Thyroid gland (tissue), 4 donors: ENCODE measurements around the gene KCTD8.

ENCODE experiments used
- POLR2A ChIP-seq, 2 donors: fragments of 450-650 bp; IDR thresholded peaks; one replicate each; pipeline ENCODE4 v1.6.1; 2017; ENCODE audit warnings: antibody characterized with exemption in 2 of 2, mild to moderate bottlenecking in 2 of 2, moderate library complexity in 1 of 2
- TF ChIP-seq, protein P1 (sequence below), 6 experiments: fragments of 200-600 bp in 3 of 6; fragments of 450-650 bp in 3 of 6; sonication (generic) in 3 of 6; IDR thresholded peaks; one replicate each; pipeline ENCODE4 v1.5.1; 2016 to 2019; ENCODE audit warnings: antibody characterized with exemption in 6 of 6, mild to moderate bottlenecking in 2 of 6, inconsistent platforms in 1 of 6, moderate library complexity in 1 of 6

DNA sequence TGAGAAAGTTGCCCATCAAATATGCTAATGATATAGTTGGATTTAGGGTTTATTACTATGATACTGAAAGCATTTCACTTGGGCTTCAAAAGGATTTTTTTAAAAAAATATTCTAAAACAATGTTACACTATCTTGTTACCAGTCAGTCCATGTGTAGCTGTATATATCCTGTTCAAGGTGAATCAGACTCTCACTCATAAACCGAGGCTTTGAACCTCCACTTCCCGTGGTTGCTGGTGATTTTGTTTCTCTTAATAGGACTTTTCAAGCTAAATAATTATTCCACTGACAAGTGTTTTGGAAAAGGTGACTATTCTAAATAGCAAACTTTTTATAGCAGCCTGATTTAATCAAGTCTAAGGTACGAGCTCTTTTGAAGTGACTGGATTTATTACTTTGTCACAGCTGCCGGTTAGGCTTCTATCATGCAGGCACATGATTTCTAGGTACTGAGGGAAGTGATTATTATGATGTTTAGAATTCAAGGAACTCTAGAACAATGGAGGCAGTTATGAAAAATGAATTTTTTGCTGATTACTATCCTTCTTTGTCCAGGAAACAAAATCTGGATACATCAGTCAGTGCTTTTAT is 287.7 kb downstream of the KCTD8 start:
- TF ChIP-seq, protein P1, sequence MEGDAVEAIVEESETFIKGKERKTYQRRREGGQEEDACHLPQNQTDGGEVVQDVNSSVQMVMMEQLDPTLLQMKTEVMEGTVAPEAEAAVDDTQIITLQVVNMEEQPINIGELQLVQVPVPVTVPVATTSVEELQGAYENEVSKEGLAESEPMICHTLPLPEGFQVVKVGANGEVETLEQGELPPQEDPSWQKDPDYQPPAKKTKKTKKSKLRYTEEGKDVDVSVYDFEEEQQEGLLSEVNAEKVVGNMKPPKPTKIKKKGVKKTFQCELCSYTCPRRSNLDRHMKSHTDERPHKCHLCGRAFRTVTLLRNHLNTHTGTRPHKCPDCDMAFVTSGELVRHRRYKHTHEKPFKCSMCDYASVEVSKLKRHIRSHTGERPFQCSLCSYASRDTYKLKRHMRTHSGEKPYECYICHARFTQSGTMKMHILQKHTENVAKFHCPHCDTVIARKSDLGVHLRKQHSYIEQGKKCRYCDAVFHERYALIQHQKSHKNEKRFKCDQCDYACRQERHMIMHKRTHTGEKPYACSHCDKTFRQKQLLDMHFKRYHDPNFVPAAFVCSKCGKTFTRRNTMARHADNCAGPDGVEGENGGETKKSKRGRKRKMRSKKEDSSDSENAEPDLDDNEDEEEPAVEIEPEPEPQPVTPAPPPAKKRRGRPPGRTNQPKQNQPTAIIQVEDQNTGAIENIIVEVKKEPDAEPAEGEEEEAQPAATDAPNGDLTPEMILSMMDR (IDR thresholded peaks at IDR 0.05) = no peak
- TF ChIP-seq POLR2A (IDR thresholded peaks at IDR 0.05) = no peak
